T-helper 9 cell (primary cell): ENCODE results near the gene SPTB.
"Not testable (repeated sequence)": the region's sequence is repeated elsewhere in the genome, so short reads cannot be mapped to it uniquely, and the experiment has no call there.

ENCODE experiments used
- DNase-seq: peaks from one replicate; pipeline ENCODE4 v3.0.0-alpha.2; 2020
- total RNA-seq, 2 donors: gene quantifications; one replicate each; lab custom pipeline; 2026; lab: John Stamatoyannopoulos, UW

SPTB gene
- total RNA-seq: 0.07 to 0.48 reads per million in 2 donors

- peak; percentile 49 for DNase-seq
Measured at GRCh38 chr14:64879635-64880220, at the start of gene SPTB. Gene SPTB, minus strand, starts transcription at chr14:64879907. Its CDS starts 56,813 bp downstream, at chr14:64823094.

- no peak for DNase-seq
Measured at GRCh38 chr14:64929014-64929359, 49.3 kb upstream of the SPTB start.

GRCh38 chr14:64928239-64929013, 48.7 kb upstream of the SPTB start:
- no peak for DNase-seq

- DNase-seq: no peak
Measured at GRCh38 chr14:64927031-64927430, 47.3 kb upstream of the SPTB start.

GRCh38 chr14:64926398-64926995, 46.8 kb upstream of the SPTB start:
- no peak for DNase-seq

- no peak for DNase-seq
Measured at GRCh38 chr14:64923015-64923414, 43.3 kb upstream of the SPTB start.

GRCh38 chr14:64920465-64920864, 40.8 kb upstream of the SPTB start:
- no peak for DNase-seq

GRCh38 chr14:64919618-64920017, 39.9 kb upstream of the SPTB start:
- DNase-seq: no peak

GRCh38 chr14:64919215-64919614, 39.5 kb upstream of the SPTB start:
- no peak for DNase-seq

- DNase-seq: no peak
Measured at GRCh38 chr14:64918216-64918615, 38.5 kb upstream of the SPTB start.

- no peak for DNase-seq
Measured at GRCh38 chr14:64915797-64916196, 36.1 kb upstream of the SPTB start.

- DNase-seq: no peak
Measured at GRCh38 chr14:64915029-64915424, 35.3 kb upstream of the SPTB start.

- peak; percentile 94 for DNase-seq
Measured at GRCh38 chr14:64914237-64915028, 34.7 kb upstream of the SPTB start, which contains the start of gene CHURC1. Gene CHURC1, plus strand, starts transcription at chr14:64914455. Its CDS starts 41 bp downstream, at chr14:64914496.

GRCh38 chr14:64913477-64913876, 33.8 kb upstream of the SPTB start:
- DNase-seq: not testable (repeated sequence)

GRCh38 chr14:64912261-64912660, 32.6 kb upstream of the SPTB start:
- DNase-seq: no peak

GRCh38 chr14:64910847-64911495, 31.3 kb upstream of the SPTB start:
- DNase-seq: no peak

GRCh38 chr14:64906022-64906421, 26.3 kb upstream of the SPTB start:
- no peak for DNase-seq

GRCh38 chr14:64899958-64900357, 20.3 kb upstream of the SPTB start:
- no peak for DNase-seq

GRCh38 chr14:64891839-64892375, 12.2 kb upstream of the SPTB start:
- DNase-seq: peak; percentile 5

GRCh38 chr14:64891173-64891838, 11.6 kb upstream of the SPTB start:
- no peak for DNase-seq

- DNase-seq: no peak
Measured at GRCh38 chr14:64889352-64889751, 9.6 kb upstream of the SPTB start.

- no peak for DNase-seq
Measured at GRCh38 chr14:64885559-64885958, 5.9 kb upstream of the SPTB start.
